Adipocyte (in vitro differentiated cells): ENCODE measurements around the gene LILRB3.
"Not testable (repeated sequence)": the region's sequence is repeated elsewhere in the genome, so short reads cannot be mapped to it uniquely, and the experiment has no call there.

ENCODE experiments used
- DNase-seq: peaks from one replicate; pipeline ENCODE4 v3.0.0-alpha.2; 2015; ENCODE audit warnings: low read depth
- H3K27me3 ChIP-seq: replicated peaks from 2 replicates; pipeline ENCODE4 v1.7.0; 2013; ENCODE audit warnings: mild to moderate bottlenecking, low read length, moderate library complexity; ENCODE audit not compliant: control insufficient read depth, insufficient read depth
- H3K36me3 ChIP-seq: 2 replicates; pipeline ENCODE4 v1.7.0; 2013; ENCODE audit warnings: low read length, mild to moderate bottlenecking, moderate library complexity; ENCODE audit not compliant: control insufficient read depth, insufficient read depth, severe bottlenecking
- H3K4me1 ChIP-seq: 2 replicates; pipeline ENCODE4 v1.7.0; 2013; ENCODE audit warnings: mild to moderate bottlenecking, low read length, moderate library complexity; ENCODE audit not compliant: control insufficient read depth, insufficient read depth
- H3K4me3 ChIP-seq: 2 replicates; pipeline ENCODE4 v1.7.0; 2013; ENCODE audit warnings: mild to moderate bottlenecking, low read length, moderate library complexity
- H3K9ac ChIP-seq: 2 replicates; pipeline ENCODE4 v1.7.0; 2013; ENCODE audit warnings: mild to moderate bottlenecking, low read length, moderate library complexity
- H3K9me3 ChIP-seq: 2 replicates; pipeline ENCODE4 v1.7.0; 2013; ENCODE audit warnings: mild to moderate bottlenecking, low read length, moderate library complexity; ENCODE audit not compliant: control insufficient read depth

LILRB3 gene

DNA sequence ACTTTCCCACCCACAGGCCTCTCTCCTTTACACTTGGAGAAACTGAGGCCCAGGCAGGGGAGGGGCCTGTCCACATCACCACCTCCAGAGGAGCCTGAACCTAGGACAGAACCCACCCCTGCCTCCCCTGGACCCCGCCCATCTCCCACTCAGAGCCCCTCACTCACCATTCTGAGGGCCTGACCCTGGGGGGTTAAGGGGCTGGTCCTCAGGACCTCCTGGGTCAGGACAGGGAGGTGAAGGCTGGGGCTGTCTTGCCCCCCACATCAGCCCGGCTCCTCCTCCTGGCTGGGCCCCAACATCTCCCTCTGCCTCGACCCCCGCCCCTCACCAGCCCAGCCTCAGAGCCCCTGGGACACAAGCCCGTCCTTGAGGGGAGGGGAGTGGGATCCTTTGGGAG, 3.1 kb downstream of the LILRB3 start:
- peaks cover 13% of the 10 kb centered on the region for H3K36me3 ChIP-seq
- not testable (repeated sequence) for H3K9ac ChIP-seq, H3K9me3 ChIP-seq, H3K4me3 ChIP-seq, H3K4me1 ChIP-seq, DNase-seq
- peaks cover 16% of the 10 kb centered on the region for H3K27me3 ChIP-seq

- no peak overlapping the region for H3K9ac ChIP-seq
- DNase-seq = no peak
- H3K9me3 ChIP-seq = no peaks in the 10 kb centered on the region
- H3K27me3 ChIP-seq = peaks cover 15% of the 10 kb centered on the region
- H3K4me3 ChIP-seq = no peak overlapping the region
- H3K4me1 ChIP-seq = no peaks in the 10 kb centered on the region
- peaks cover 13% of the 10 kb centered on the region for H3K36me3 ChIP-seq
These were observed 3.7 kb downstream of the LILRB3 start for GRCh38 chr19:54218960-54219661.

GRCh38 chr19:54218259-54218658, 4.5 kb downstream of the LILRB3 start:
- DNase-seq = no peak
- Histone ChIP-seq H3K4me1 (no peaks in the 10 kb centered on the region), H3K9ac (no peak overlapping the region), H3K27me3 (peaks cover 8% of the 10 kb centered on the region), H3K36me3 (peaks cover 13% of the 10 kb centered on the region), H3K4me3 (no peak overlapping the region), H3K9me3 (no peaks in the 10 kb centered on the region)

GRCh38 chr19:54217517-54218247, 5.1 kb downstream of the LILRB3 start:
- not testable (repeated sequence) for H3K27me3 ChIP-seq, H3K9ac ChIP-seq, H3K4me3 ChIP-seq, DNase-seq, H3K4me1 ChIP-seq, H3K9me3 ChIP-seq
- H3K36me3 ChIP-seq = peaks cover 15% of the 10 kb centered on the region

- Histone ChIP-seq H3K36me3 (peaks cover 17% of the 10 kb centered on the region), H3K27me3 (no peaks in the 10 kb centered on the region), H3K9ac (no peak overlapping the region), H3K4me3 (no peak overlapping the region), H3K9me3 (no peaks in the 10 kb centered on the region), H3K4me1 (no peaks in the 10 kb centered on the region)
- DNase-seq = no peak
These were observed 5.9 kb downstream of the LILRB3 start for GRCh38 chr19:54216869-54217268.

- peaks cover 17% of the 10 kb centered on the region for H3K36me3 ChIP-seq
- H3K9me3 ChIP-seq, DNase-seq, H3K4me3 ChIP-seq, H3K27me3 ChIP-seq, H3K9ac ChIP-seq: not testable (repeated sequence)
- peaks cover 13% of the 10 kb centered on the region for H3K4me1 ChIP-seq
These were observed 8.1 kb downstream of the LILRB3 start for GRCh38 chr19:54214734-54215133.

- Histone ChIP-seq H3K4me1 (peaks cover 18% of the 10 kb centered on the region), H3K36me3 (peaks cover 15% of the 10 kb centered on the region)
- not testable (repeated sequence) for H3K9ac ChIP-seq, H3K9me3 ChIP-seq, H3K27me3 ChIP-seq, DNase-seq, H3K4me3 ChIP-seq
These were observed 8.6 kb downstream of the LILRB3 start for GRCh38 chr19:54214217-54214616.

DNA sequence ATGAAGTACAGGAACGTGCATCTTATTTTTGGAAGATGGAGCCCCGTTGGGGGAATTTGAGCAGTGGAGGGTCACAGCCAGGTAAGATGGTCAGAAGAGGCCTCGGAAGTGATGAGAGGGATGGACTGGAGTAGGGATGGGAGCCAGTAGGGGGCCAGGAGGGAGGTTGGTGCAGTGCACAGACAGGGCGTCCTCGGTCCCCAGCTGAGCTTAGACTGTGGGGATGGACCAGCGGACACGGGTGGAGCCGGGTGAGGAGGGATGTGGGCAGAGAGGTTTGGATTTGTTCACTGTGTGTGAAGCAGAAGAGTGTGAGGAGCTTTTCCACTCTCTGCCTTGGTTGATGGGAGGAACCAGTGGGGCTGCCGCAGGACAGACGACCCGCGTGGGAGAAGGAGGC, 11.6 kb downstream of the LILRB3 start:
- H3K4me3 ChIP-seq = no peak overlapping the region
- no peak for DNase-seq

DNA sequence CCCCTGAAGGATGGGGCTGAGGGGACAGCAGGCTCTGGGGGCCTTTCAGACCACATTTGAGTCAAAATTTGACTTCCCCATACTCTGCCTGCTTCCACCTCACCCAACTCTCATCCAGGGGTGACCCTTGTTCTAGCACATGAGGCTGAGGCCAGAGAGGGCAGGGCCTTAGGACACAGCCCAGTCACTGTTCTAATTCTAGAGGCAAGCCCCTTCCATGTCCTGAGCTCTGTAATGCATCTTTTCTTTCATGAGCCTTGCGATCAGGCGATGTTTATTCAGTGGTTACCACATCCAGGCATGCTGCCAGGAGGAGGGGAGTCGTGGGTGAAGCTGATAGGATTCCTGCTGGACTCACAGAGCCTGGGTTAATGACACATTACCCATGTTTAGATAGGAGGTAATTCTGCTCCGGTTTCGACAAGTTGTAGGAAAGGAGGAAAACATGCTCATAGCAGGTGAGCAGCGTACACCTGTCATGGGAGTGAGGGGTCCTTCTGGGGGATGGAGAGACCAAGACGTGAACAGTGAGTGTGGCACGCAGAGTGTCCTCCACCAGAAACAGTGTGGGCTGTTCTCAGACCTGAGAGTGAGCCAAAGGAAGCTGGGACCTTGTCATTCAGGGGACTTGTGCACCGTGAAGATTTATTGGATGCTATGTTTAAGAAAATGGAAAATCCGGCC, 12.9 kb downstream of the LILRB3 start:
- no peaks in the 10 kb centered on the region for H3K27me3 ChIP-seq
- peak; percentile 97 for DNase-seq

More for the DNA sequence above, 11.6 kb downstream of the LILRB3 start:
- peaks cover 48% of the 10 kb centered on the region for H3K4me1 ChIP-seq
- no peaks in the 10 kb centered on the region for H3K27me3 ChIP-seq
- no peak overlapping the region for H3K9ac ChIP-seq
- no peaks in the 10 kb centered on the region for H3K9me3 ChIP-seq
- peaks cover 29% of the 10 kb centered on the region for H3K36me3 ChIP-seq

DNA sequence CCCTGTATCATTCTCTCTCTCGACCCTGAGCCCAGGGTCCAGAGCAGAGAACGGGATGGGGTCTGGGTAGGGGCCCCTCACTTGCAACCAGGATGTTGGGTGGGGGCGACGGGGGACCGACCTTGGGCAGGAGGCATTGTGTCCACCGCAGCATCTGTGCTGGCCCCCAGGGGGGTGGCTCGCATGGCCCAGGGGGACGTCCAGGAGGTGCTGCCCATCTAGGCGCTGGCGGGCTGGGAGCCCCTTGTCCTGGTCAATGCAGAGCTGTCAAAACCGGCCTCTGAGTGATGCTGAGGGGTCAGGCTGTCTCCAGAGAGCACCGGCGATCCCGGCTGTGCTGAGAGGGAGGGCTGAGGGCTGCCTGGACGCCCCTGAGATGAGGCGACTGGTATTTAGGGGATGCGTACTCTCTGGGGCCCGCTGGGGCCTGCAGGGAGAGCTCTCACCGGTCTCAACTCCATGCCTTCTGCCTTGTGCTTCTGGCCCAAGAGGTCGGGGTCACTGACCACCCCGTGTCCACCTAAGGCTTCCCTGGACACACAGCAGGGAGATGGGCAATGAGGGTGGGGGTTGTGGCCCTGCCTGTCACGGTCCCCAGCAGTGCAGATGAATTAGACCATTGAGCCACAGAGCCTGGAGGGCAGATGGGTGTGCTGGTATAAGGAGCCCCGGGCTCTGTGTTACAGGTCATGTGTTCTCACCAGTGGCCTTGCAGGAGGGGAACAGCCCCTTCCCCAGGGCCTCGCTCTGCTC, 13.6 kb downstream of the LILRB3 start:
- Histone ChIP-seq H3K36me3 (peaks cover 46% of the 10 kb centered on the region), H3K27me3 (no peaks in the 10 kb centered on the region), H3K4me3 (peak overlapping the region; percentile 14), H3K9me3 (no peaks in the 10 kb centered on the region), H3K4me1 (peaks cover 68% of the 10 kb centered on the region), H3K9ac (peak overlapping the region; percentile 58)
- no peak for DNase-seq

More for the DNA sequence above, 12.9 kb downstream of the LILRB3 start:
- no peaks in the 10 kb centered on the region for H3K9me3 ChIP-seq
- peaks cover 39% of the 10 kb centered on the region for H3K36me3 ChIP-seq
- H3K9ac ChIP-seq = peak overlapping the region; percentile 72
- peaks cover 61% of the 10 kb centered on the region for H3K4me1 ChIP-seq
- H3K4me3 ChIP-seq = peak overlapping the region; percentile 42

GRCh38 chr19:54208784-54209057, 14.1 kb downstream of the LILRB3 start:
- no peaks in the 10 kb centered on the region for H3K9me3 ChIP-seq
- peak overlapping the region; percentile 58 for H3K9ac ChIP-seq
- H3K27me3 ChIP-seq = no peaks in the 10 kb centered on the region
- H3K4me3 ChIP-seq = no peak overlapping the region
- no peak for DNase-seq
- peaks cover 48% of the 10 kb centered on the region for H3K36me3 ChIP-seq
- H3K4me1 ChIP-seq = peaks cover 73% of the 10 kb centered on the region
